Kidney tubule cell (primary cell): Measurements from ENCODE around the gene FARP1.
A peak's percentile ranks its signal among the peaks of the same experiment; 100 is the strongest.

Source experiments
- DNase-seq: peaks from one replicate; pipeline ENCODE4 v3.0.0-alpha.2; 2018; ENCODE audit warnings: low spot score

Gene FARP1

GRCh38 chr13:98335721-98336120, 192.8 kb downstream of the FARP1 start:
- DNase-seq: no peak

- no peak for DNase-seq
These were observed 195.4 kb downstream of the FARP1 start for GRCh38 chr13:98338310-98338709.

- DNase-seq: no peak
These were observed 197.0 kb downstream of the FARP1 start for GRCh38 chr13:98339684-98340425.

GRCh38 chr13:98342953-98343352, 200.1 kb downstream of the FARP1 start:
- no peak for DNase-seq

- no peak for DNase-seq
These were observed 200.6 kb downstream of the FARP1 start for GRCh38 chr13:98343461-98343860.

- no peak for DNase-seq
These were observed 201.5 kb downstream of the FARP1 start for GRCh38 chr13:98344392-98344791.

- DNase-seq: no peak
These were observed 202.4 kb downstream of the FARP1 start for GRCh38 chr13:98345107-98345935.

GRCh38 chr13:98346904-98347636, 204.2 kb downstream of the FARP1 start:
- DNase-seq: no peak

- no peak for DNase-seq
These were observed 204.9 kb downstream of the FARP1 start for GRCh38 chr13:98347756-98348155.

GRCh38 chr13:98348466-98349200, 205.7 kb downstream of the FARP1 start:
- DNase-seq: no peak

- DNase-seq: peak; percentile 15
These were observed 206.9 kb downstream of the FARP1 start for GRCh38 chr13:98349731-98350305.

GRCh38 chr13:98350746-98351330, 207.9 kb downstream of the FARP1 start:
- peak; percentile 64 for DNase-seq

- no peak for DNase-seq
These were observed 208.7 kb downstream of the FARP1 start for GRCh38 chr13:98351636-98352035.

- no peak for DNase-seq
These were observed 209.3 kb downstream of the FARP1 start for GRCh38 chr13:98352226-98352625.

GRCh38 chr13:98353750-98354149, 210.9 kb downstream of the FARP1 start:
- no peak for DNase-seq

- peak; percentile 40 for DNase-seq
These were observed 216.0 kb downstream of the FARP1 start for GRCh38 chr13:98358937-98359336.

GRCh38 chr13:98360545-98360944, 217.7 kb downstream of the FARP1 start:
- DNase-seq: no peak

GRCh38 chr13:98363326-98363725, 220.4 kb downstream of the FARP1 start:
- DNase-seq: no peak

- no peak for DNase-seq
These were observed 221.3 kb downstream of the FARP1 start for GRCh38 chr13:98364179-98364578.

GRCh38 chr13:98364647-98365046, 221.8 kb downstream of the FARP1 start:
- no peak for DNase-seq

GRCh38 chr13:98365302-98365701, 222.4 kb downstream of the FARP1 start:
- no peak for DNase-seq
